ENCODE measurements around the gene PELI3.

DNA sequence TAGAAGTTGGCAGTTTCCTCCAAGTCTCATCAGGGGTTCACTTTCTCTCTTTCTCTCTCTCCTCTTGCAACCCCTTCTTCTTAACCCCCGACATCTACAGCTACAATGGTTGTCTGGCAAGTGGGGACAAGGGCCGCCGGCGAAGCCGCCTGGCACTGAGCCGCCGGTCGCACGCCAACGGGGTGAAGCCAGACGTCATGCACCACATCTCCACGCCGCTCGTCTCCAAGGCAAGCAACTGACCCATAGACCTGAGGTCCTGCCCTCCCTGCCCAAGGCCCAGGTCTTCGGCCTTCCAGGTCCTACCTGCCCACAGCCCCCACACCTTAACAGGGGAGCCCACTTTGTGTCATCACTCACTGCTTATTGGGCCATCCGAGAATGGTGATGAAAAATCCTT is 4.4 kb downstream of the PELI3 start:
- no peak for TF ChIP-seq CTCF (IDR thresholded peaks at IDR 0.05; ENCODE audit: low read length)
- TF ChIP-seq EZH2 (IDR thresholded peaks at IDR 0.05; ENCODE audit: borderline replicate concordance, low read length), result no peak

Measured in OCI-LY1 (cell line).